Measurements from ENCODE around the gene KCNJ15. TPM values are rescaled to one million over a fixed set of nuclear protein-coding genes. Genes with fewer than 3 reads are reported as not detected.

KCNJ15 gene
- total RNA-seq, 1 donor from 2014 or later: 2.1 TPM

DNA sequence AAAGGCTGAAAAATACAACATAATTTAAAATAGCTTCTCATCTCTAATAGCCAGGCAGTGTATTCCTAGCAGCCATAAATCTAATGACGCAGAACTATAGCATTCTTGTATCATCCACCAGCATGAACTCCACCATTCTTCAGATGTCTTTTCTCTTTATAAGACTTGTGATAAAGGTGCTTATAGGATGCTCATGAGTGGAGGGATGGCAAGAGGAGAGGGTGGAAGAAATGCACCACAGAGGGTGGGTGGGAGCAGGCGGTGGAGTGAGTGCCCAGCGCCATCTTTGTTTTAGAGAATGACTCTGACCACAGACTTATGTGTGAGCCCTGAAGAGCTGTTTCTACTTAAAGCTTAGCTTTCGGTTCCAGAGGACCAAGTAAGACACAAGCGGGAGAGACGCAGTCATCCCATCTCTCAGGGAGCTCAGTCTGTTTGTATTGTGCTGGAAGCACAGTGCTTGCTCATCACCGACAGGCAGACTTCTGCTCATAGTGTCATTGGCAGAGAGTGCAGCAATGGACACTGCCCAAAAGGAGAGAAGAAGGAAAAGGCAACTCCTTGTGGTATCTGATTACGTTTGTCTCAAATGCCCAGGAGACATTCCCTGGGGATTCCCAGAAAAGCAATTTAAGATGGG, 65.6 kb downstream of the KCNJ15 start:
- Histone ChIP-seq H3K27me3 (ENCODE audit: control insufficient read depth, insufficient read depth, low read length) (no peaks in the 10 kb centered on the region), H3K4me3 (ENCODE audit: low read depth, low read length) (no peak overlapping the region), H3K36me3 (ENCODE audit: control insufficient read depth, insufficient read depth, low read length) (no peaks in the 10 kb centered on the region)
- DNase-seq (ENCODE audit: low read depth) (no peak), FAIRE-seq (no peak)
- TF ChIP-seq CTCF (IDR thresholded peaks at IDR 0.05; ENCODE audit: insufficient read depth, low read length, severe bottlenecking): no peak

DNA sequence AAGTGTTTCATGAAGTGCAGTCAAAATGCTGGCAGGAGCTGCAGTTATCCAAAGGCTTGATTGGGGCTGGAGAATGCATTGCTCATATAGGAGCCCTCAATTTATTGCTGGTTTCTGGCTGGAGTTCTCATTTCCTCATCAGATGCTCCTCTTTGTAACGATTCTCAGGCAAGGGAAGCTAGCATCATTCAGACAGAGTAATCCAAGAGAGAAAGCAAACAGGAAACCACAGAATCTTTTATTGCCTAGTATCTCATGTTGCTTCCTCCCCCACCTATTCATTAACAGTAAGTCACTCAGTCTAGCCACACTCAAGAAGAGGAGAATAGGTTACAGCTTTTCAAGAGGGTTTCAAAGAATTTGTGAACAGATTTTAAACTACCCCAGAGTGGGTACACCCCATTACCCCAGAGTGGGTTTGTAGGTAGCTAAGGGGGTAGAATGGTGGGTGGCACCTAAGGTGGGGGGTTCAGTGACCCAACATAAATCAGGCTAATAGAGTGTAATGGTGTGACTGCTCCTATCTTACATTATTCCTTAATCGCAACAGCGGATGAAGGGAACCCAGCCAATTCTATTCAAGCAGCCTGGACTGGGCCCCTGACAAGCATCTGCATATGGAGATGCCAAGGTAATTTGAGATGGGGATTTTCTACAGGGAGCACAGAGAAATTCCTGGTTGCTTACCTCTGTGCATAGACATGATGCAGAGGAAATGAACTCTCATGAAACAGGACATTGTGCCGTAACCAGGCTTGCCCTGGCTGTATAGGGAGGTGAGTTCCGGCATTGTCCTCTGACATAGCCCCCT, 67.1 kb downstream of the KCNJ15 start:
- Histone ChIP-seq H3K36me3 (ENCODE audit: control insufficient read depth, insufficient read depth, low read length) (no peaks in the 10 kb centered on the region), H3K27me3 (ENCODE audit: control insufficient read depth, insufficient read depth, low read length) (no peaks in the 10 kb centered on the region), H3K4me3 (ENCODE audit: low read depth, low read length) (no peak overlapping the region)
- peak; percentile 87 for DNase-seq (ENCODE audit: low read depth)
- FAIRE-seq: no peak
- no peak for TF ChIP-seq CTCF (IDR thresholded peaks at IDR 0.05; ENCODE audit: insufficient read depth, low read length, severe bottlenecking)

DNA sequence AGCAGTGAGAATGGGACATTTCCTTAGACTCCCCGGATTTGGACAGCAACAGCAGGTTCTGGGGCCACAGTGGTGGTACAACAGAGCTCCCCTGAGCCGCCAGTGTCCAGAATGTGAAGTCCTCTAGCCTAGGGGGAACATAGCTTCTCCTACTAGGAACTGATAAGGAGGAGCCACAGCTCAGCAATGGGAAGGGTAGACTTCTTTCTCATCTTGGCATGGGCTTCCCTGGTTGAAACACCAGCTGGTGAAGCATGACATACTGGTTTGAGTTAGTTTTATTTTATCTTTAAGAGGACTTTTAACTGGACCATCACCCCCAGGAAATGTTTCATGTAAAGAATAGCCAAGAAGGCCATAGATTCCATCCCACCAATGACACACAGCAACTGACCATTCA, 68.4 kb downstream of the KCNJ15 start:
- no peak for FAIRE-seq
- H3K27me3 ChIP-seq (ENCODE audit: control insufficient read depth, insufficient read depth, low read length): no peaks in the 10 kb centered on the region
- H3K4me3 ChIP-seq (ENCODE audit: low read depth, low read length): no peak overlapping the region

DNA sequence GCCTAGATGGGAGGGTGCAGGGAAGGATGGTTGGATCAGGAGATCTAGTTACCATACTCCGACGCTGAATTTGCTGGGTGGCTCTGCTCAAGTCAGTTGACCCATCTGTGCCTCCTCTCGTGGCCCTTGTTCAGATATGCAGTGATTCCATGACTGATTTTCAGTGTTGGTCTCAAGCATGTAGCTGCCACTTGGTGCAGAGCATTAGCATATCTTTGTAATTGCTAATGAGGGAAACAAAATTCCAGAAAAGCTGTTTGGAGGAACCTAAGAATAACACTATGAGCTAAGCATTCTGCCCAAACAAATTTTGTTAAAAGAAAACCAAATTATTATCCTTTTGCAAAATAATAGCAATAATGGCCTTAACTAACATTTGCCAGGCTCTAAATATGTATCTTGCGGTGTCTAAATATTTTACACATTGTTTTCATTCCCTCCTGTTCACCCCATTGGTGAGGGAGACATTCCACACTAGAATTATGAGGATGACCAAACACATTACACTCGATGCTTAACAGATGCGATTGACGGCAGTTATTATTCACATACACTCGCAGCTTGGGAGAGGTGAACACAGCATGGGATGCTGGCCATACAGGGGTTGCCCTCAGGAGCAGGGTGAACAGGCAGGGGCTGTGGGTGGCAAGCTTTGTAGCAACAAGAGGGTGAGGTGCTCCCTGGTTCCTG, 69.1 kb downstream of the KCNJ15 start:
- no peaks in the 10 kb centered on the region for H3K36me3 ChIP-seq (ENCODE audit: control insufficient read depth, insufficient read depth, low read length)
- no peak overlapping the region for H3K4me3 ChIP-seq (ENCODE audit: low read depth, low read length)
- no peak for TF ChIP-seq CTCF (IDR thresholded peaks at IDR 0.05; ENCODE audit: insufficient read depth, low read length, severe bottlenecking)
- no peak for DNase-seq (ENCODE audit: low read depth)
- H3K27me3 ChIP-seq (ENCODE audit: control insufficient read depth, insufficient read depth, low read length): no peaks in the 10 kb centered on the region
- no peak for FAIRE-seq

More for the DNA sequence above, 68.4 kb downstream of the KCNJ15 start:
- DNase-seq (ENCODE audit: low read depth): no peak
- no peaks in the 10 kb centered on the region for H3K36me3 ChIP-seq (ENCODE audit: control insufficient read depth, insufficient read depth, low read length)
- TF ChIP-seq CTCF (IDR thresholded peaks at IDR 0.05; ENCODE audit: insufficient read depth, low read length, severe bottlenecking): no peak

DNA sequence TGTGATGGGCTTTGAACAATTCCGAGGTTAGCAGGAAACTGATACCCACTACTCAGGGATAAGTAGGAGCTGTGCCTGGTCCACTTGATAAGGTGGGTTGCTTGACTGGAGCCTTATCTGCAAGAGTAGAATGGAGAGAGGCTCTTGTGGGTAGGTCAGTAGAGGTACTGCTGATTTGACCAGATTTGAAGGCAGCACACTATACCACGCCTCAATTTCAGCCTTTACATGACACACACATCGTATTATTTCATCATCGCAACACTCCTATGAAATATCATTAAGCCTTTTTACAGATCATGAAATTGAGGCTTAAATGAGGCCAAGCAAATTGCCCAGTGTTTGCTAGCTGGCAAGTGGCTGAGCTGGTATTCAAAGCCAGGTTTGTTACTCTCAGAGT, 69.6 kb downstream of the KCNJ15 start:
- Histone ChIP-seq H3K4me3 (ENCODE audit: low read depth, low read length) (no peak overlapping the region), H3K36me3 (ENCODE audit: control insufficient read depth, insufficient read depth, low read length) (no peaks in the 10 kb centered on the region), H3K27me3 (ENCODE audit: control insufficient read depth, insufficient read depth, low read length) (no peaks in the 10 kb centered on the region)
- FAIRE-seq: no peak
- no peak for TF ChIP-seq CTCF (IDR thresholded peaks at IDR 0.05; ENCODE audit: insufficient read depth, low read length, severe bottlenecking)
- peak; percentile 32 for DNase-seq (ENCODE audit: low read depth)

Data from bronchial epithelial cell (primary cell).